PC-9 (cell line): ENCODE results near the gene AKR7A3.

Experiments used
- EZH2 ChIP-seq: fragments of 200-600 bp; sonication (generic); IDR thresholded peaks from 2 replicates; pipeline ENCODE4 v1.8.0; 2017; ENCODE audit warnings: antibody characterized with exemption, low read depth
- TF ChIP-seq, protein P1 (sequence below): fragments of 200-600 bp; sonication (generic); conservative IDR thresholded peaks from 2 replicates; pipeline ENCODE4 v1.6.1; 2017; ENCODE audit warnings: mixed run types, antibody characterized with exemption, mild to moderate bottlenecking, moderate library complexity

DNA sequence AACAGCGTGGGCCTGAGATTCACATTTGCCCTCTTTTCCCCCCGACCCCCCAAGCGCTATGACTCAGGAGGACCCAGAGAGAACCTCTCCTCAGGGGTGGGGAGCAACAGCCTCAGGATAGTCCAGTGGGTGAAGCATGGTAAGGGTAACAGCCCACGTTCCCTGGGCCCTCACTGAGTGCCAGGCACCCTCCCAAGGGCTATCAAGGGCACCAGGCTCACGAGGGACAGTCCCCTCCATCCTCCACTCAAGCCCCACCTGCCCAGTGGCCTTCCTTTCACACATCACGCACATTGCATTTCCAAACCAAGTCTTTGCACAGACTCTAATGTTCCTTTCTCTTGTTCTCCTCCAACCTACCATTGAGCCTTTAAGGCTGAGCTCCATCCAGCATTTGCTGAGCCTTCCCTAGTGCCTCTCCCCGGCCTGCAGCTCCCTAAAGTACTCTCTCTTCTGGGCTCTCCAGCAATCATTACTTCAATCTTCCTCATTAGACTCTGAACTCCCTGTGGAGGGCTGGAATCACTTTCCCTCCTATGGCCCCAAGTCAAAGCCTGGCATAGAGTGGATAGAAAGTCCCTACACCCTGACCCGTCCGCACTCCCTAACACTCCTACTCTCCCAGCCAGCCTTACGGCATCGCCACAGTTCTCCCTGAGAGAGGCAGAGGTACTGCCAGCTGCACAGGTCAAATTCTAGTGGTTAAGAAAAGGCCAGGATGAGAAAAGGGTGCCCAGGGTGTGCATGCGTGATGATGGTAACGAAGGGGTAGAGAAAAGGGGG, 22.3 kb upstream of the AKR7A3 start:
- TF ChIP-seq, protein P1, sequence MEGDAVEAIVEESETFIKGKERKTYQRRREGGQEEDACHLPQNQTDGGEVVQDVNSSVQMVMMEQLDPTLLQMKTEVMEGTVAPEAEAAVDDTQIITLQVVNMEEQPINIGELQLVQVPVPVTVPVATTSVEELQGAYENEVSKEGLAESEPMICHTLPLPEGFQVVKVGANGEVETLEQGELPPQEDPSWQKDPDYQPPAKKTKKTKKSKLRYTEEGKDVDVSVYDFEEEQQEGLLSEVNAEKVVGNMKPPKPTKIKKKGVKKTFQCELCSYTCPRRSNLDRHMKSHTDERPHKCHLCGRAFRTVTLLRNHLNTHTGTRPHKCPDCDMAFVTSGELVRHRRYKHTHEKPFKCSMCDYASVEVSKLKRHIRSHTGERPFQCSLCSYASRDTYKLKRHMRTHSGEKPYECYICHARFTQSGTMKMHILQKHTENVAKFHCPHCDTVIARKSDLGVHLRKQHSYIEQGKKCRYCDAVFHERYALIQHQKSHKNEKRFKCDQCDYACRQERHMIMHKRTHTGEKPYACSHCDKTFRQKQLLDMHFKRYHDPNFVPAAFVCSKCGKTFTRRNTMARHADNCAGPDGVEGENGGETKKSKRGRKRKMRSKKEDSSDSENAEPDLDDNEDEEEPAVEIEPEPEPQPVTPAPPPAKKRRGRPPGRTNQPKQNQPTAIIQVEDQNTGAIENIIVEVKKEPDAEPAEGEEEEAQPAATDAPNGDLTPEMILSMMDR, result no peak
- TF ChIP-seq EZH2, result no peak
